T47D (cell line): Measurements from ENCODE around the gene LAGE3.
A peak's percentile ranks its signal among the peaks of the same experiment; 100 is the strongest.

Experiments
- DNase-seq, 2 experiments: peaks; one replicate each; pipeline versions ENCODE4 v3.0.0 to v3.0.0-alpha.2; 2011 to 2012; ENCODE audit warnings: low read depth in 1 of 2, low spot score in 1 of 2
- JUND ChIP-seq: IDR thresholded peaks from 2 replicates; pipeline ENCODE4 v1.6.1; 2012; ENCODE audit warnings: low read depth
- in situ Hi-C: cut with HindIII; loops from 2 replicates; pipeline ENCODE4 v1.10.0; 2016; ENCODE audit warnings: low sequenced_read_pairs, low pct_unique_long_range_greater_than_20kb

LAGE3 gene

GRCh38 chrX:154450312-154450711, 28.8 kb downstream of the LAGE3 start:
- no peak for TF ChIP-seq JUND
- DNase-seq: no peak
- in situ Hi-C loops: no loop called here

GRCh38 chrX:154449618-154450017, 29.5 kb downstream of the LAGE3 start:
- TF ChIP-seq JUND: no peak
- in situ Hi-C loops: no loop called here
- DNase-seq: no peak

GRCh38 chrX:154448484-154448883, 30.6 kb downstream of the LAGE3 start:
- TF ChIP-seq JUND: no peak
- DNase-seq: no peak
- in situ Hi-C loops: no loop called here

- no peak for TF ChIP-seq JUND
- DNase-seq: no peak
- in situ Hi-C loops: no loop called here
Observed at GRCh38 chrX:154446430-154446829, 32.7 kb downstream of the LAGE3 start.

- no peak for DNase-seq
- no peak for TF ChIP-seq JUND
- in situ Hi-C loops: no loop called here
Observed at GRCh38 chrX:154445776-154446175, 33.3 kb downstream of the LAGE3 start.

- TF ChIP-seq JUND: no peak
- no peak for DNase-seq
- in situ Hi-C loops: no loop called here
Observed at GRCh38 chrX:154444755-154445246, 34.3 kb downstream of the LAGE3 start.

DNA sequence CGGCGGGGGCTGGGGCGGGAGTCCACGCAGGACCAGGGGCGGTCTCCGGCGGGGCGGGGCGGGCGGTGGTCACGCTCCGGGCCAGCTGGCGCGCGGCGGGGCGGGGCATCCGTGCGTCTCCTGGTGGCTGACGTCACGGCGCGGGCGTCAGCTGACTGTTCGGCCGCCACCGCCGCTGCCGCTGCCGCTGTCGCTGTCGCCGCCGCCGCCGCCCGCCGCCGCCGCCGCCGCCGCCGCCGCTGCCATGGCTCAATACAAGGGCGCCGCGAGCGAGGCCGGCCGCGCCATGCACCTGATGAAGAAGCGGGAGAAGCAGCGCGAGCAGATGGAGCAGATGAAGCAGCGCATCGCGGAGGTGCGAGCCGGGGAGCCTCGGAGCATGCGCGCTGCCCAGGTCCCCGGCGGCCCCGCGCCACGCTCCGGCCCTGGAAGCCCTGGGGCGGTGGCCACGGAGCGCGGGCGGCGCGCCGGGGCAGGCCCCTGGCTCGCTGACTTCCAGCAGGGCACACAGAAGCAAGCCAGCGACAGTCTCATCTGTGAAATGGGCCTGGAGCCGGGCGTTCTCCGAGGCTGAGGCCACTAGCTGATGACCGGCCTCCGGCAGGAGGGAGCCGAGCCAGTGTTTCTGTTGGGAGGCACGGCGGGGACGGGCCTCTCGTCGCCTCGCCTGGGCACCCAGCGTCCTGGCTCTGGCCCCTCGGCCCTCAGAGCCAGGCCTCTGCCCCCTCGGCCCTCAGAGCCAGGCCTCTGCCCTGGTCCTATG, 34.9 kb downstream of the LAGE3 start, which contains the start of gene FAM50A:
Gene FAM50A (plus strand): TSS at position 150 of the 763 bp plus-strand sequence. CDS start 95 bp downstream, at position 245.
- in situ Hi-C loops: no loop called here
- DNase-seq: peak; percentile 63 to 66

DNA sequence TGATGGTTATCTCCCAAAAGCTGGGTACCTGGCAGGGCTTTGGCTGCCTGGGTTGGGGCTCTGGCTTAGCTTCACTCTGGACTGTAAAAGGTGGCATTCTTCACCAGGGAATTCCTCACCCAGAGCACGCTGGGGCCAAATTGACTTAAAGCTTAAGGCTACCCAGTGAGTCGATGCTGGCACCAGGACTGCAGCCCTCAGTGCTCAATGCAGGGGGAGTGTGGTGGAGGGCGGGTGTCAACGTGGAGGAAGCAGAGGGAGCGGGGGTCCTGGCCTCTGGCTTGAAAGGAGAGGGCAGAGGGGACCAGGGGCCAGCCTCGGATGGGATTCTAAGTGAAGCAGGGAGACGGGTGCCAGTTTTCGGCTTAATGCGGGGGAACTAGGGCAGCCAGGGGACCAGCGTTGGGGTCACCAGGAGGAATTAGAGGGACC, 35.6 kb downstream of the LAGE3 start:
- in situ Hi-C loops: no loop called here
- DNase-seq: peak in 1 of 2 experiments; percentile 31

More for the DNA sequence above, 34.9 kb downstream of the LAGE3 start, which contains the start of gene FAM50A:
- no peak for TF ChIP-seq JUND

DNA sequence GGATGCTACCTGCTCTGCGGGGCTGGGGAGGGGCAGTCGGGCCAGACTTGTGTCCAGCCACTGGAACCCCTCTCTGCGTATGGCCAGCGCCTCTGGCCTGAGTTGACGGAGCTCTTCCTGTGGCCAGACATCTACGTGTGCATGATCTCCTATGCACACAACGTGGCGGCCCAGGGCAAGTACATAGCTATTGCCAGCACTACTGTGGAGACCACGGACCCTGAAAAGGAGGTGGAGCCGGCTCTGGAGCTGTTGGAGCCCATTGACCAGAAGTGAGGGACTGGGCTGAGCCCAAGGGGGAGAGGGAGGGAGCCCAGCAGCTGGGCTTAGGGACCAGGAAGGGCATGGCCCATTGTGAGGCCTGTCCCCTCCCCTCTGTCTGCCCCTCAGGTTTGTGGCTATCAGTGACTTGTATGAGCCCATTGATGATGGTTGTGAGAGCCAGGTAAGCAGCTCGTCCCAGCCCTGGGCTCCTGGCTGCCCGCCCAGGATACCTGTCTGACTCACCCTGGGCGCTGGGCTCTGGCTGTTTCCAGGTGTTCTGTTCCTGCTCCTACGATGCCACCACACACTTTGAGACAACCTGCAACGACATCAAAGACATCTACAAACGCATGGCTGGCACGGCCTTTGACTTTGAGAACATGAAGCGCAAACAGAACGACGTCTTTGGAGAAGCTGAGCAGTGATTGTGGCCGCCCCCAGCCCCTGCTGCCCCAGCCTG, 36.9 kb downstream of the LAGE3 start:
- no peak for DNase-seq
- TF ChIP-seq JUND: no peak
- in situ Hi-C loops: no loop called here

More for the DNA sequence above, 35.6 kb downstream of the LAGE3 start:
- no peak for TF ChIP-seq JUND

- in situ Hi-C loops: no loop called here
Observed at GRCh38 chrX:154441564-154441963, 37.5 kb downstream of the LAGE3 start.

GRCh38 chrX:154440623-154441357, 38.3 kb downstream of the LAGE3 start:
- no peak for DNase-seq
- in situ Hi-C loops: no loop called here
- no peak for TF ChIP-seq JUND

More at GRCh38 chrX:154441564-154441963, 37.5 kb downstream of the LAGE3 start:
- TF ChIP-seq JUND: no peak
- no peak for DNase-seq

- in situ Hi-C loops: no loop called here
- TF ChIP-seq JUND: no peak
- no peak for DNase-seq
Observed at GRCh38 chrX:154439841-154440240, 39.2 kb downstream of the LAGE3 start.
